Activated gamma-delta T cell treated with Interleukin-2 at 50 U/mL for 16 hours (primary cell): ENCODE results near the gene ASF1B.

Experiments
- DNase-seq: peaks from one replicate; pipeline ENCODE4 v3.0.0-alpha.2; 2020

The ASF1B gene

DNA sequence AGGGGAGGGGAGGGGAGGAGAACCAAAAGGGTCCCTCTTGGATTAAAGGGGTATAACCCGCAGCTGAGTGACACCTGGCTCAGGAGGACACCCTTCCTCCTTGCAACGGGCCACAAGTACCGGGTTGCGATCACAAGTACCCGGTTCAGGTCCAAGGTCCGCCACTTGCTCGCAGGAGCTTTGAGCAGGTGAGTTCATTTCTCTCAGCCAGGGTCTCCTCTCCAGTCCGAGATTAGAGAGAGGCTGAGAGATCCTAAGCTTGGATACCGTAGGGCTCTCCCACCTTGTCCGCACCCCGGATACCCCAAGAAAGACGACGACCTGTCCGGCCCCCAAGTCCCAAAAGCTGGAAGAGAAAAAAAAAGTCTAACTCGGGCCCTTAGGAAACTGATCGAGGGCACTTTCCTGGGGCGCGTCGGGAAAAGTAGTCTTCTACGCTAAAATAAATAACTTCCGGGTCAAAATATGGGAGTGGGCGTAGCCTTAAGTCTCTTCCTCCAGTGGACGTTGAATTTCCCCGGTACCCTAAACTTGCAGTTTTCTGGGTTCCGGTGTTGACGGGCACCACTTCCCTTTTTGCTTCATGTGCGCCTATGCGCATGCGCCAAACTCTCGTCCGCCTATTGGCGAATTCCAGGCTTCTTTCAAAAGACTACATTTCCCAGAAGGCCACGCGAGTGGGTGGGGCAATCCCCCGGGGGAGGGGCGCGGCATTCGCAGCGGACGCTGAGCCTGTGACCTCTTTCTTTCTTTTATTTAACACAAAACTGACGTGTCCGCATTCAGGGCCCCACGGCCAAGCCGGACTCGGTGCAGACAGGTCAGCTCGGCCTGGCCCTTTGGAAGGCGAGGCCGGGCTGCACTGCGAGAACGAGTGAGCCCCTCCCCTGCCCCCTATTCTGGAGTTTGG lies 55.2 kb downstream of the ASF1B start:
- DNase-seq: peak; percentile 99

DNA sequence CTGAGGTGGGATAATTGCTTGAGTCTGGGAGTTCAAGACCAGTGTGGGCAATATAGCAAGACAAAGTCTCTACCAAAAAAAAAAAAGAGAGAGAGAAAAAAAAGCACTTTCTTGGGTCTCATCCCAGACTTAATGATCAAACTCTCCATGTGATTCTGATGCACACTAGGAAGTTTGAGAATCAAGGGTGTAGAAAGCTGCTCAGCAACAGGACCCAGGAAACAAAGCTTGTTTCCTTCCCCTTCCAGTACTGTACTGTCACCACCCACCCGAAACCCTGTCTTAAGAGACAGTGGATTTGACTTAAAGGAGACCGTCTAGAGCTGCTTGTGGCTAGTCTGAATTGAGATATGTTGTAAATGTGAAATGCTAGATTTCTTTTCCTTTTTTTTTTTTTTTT lies 58.0 kb downstream of the ASF1B start:
- no peak for DNase-seq

DNA sequence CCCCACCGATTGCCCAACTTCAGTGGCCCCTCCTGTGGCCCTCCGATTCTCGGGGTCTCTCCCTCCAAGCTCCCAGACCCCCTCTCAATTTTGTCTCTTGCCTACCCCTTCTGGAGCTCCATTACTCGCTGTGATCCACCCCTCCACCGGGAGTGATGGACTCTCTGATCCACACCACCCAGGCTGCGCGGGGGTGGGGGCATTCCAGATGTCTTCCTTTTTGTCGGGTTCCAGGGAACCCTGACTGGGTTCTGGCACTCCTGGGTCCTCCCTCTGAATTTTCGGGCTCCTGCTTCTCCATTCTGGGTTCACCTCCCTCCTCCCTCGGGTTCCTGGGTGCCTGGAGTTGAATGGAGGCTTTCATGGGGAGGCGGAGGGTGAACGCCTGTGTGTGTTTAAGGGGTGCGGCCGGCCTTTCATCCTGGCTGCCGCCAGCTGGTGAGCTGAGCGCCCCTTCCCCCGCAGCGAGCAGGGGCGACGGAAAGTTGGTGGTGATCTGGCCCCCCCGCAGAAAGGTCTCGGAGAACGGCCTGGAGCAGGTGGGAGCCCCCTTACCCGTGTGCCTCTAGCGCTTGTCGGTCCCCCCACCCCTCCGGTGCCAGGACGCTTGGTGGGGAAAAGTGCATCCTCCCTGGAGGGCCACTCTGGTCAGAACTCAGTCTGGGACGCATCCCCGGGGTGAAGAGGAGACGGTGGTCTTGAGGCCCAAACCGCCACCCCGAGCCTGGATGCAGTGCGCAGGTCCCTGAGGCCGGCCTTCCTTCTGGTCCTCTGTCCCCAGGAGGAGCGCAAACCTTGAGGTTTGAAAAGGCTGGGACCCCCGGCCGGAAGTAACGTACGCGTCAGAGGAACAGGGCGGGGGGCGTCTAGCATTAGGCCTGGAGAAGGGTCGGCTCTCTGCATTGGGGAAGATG lies 62.2 kb downstream of the ASF1B start:
- peak; percentile 20 for DNase-seq

DNA sequence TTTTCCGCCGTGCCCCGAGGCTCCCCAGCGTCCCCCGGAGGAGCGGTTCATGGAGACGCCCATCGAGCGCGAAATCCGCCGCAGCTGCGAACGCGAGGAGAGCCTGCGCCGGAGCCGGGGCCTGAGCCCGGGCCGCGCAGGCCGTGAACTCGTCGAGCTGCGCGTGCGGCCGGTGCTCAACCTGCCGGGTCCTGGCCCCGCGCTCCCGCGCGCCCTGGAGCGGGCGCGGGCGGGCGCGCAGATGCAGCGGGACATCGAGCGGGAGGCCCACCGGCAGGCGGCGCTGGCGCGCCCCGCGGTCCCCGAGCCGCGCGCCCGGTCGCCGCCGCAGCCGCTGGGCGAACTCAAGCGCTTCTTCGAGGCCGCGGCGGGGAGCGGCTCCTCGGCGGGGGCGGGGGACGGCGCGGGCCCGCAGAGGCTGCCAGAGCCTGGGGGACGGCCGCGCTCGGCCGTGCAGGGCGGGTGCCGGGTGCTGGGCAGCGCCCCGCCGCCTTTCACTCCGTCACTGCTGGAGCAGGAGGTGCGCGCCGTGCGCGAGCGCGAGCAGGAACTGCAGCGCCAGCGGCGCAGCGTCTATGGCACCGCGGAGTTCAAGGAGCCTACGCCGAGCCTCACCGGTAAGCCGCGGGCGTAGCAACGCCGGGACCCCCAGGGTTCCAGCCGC lies 63.0 kb downstream of the ASF1B start:
- DNase-seq: peak; percentile 67

DNA sequence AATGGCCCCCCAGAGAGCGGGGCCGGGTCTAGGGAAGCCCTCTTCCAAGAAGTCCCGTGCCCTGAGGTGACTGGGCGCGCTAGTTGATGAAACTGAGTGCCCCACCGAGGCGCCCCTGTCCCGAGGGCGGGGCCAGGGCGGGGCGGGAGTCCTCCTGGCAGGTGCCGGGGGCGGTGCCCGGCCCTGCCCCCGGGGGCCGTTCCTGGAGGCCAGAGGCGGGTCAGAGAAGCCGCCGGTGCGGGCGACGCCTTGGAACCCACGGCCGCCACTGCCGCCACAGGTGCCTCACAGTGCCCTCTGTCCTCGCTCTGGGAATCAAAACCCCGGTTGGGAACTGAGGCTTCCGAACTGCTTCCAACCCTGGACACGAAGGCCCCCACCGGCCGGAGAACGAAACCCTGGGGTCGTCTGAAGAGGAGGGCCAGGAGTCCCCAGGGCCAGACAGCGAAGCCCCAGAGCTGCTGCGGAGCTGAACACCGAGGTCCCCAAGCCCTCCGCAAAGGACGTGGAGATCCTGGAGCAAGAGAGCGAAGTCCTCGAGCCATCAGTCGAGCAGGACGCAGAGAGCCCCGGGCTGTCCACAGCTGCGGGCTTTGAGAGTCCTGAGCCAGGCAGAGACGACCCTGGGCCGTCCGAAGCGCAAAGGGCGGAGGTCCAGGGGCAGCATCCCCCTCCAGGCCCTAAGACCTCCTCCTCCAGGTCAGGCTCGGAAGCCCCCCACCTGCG lies 63.7 kb downstream of the ASF1B start, which contains the start of gene MISP3:
Gene MISP3, plus strand, starts transcription at position 252 of the 726 bp plus-strand sequence. CDS start 524 bp downstream, outside the sequence.
- peak; percentile 20 for DNase-seq

DNA sequence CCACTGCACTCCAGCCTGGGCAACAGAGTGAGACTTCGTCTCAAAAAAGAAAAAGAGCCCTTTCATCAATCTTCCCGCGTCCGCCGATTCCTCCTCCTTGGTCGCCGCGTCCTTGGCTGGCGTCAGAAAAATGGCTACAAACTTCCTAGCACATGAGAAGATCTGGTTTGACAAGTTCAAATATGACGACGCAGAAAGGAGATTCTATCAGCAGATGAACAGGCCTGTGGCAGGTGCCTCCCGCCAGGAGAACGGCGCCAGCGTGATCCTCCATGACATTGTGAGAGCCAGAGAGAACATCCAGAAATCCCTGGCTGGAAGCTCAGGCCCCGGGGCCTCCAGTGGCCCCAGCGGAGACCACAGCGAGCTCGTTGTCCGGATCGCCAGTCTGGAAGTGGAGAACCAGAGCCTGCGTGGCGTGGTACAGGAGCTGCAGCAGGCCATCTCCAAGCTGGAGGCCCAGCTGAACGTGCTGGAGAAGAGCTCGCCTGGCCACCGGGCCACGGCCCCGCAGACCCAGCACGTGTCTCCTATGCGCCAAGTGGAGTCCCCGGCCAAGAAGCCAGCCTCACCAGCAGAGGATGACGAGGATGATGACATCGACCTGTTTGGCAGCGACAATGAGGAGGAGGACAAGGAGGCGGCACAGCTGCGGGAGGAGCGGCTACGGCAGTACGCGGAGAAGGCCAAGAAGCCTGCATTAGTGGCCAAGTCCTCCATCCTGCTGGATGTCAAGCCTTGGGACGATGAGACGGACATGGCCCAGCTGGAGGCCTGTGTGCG lies 65.9 kb downstream of the ASF1B start:
- DNase-seq: no peak
